Measurements from ENCODE around the gene JMJD1C. TPM values are rescaled to one million over a fixed set of nuclear protein-coding genes. Genes with fewer than 3 reads are reported as not detected.

JMJD1C gene
- total RNA-seq, 4 donors from 2014 or later = 41.6 to 77.8 (median 56.9) TPM

GRCh38 chr10:63255316-63255715, 210.5 kb downstream of the JMJD1C start:
- no peak for DNase-seq
- intact Hi-C loops (cut with DNase I) = no loop called here
- TF ChIP-seq POLR2A (IDR thresholded peaks at IDR 0.05) = no peak
- TF ChIP-seq, protein P1, sequence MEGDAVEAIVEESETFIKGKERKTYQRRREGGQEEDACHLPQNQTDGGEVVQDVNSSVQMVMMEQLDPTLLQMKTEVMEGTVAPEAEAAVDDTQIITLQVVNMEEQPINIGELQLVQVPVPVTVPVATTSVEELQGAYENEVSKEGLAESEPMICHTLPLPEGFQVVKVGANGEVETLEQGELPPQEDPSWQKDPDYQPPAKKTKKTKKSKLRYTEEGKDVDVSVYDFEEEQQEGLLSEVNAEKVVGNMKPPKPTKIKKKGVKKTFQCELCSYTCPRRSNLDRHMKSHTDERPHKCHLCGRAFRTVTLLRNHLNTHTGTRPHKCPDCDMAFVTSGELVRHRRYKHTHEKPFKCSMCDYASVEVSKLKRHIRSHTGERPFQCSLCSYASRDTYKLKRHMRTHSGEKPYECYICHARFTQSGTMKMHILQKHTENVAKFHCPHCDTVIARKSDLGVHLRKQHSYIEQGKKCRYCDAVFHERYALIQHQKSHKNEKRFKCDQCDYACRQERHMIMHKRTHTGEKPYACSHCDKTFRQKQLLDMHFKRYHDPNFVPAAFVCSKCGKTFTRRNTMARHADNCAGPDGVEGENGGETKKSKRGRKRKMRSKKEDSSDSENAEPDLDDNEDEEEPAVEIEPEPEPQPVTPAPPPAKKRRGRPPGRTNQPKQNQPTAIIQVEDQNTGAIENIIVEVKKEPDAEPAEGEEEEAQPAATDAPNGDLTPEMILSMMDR (IDR thresholded peaks at IDR 0.05) = no peak
- WGBS, 2 donors = 75 to 82% methylated on average over 4 of the region's 4 CpGs
- H3K9me3 ChIP-seq = no peaks in the 10 kb centered on the region
- no peaks in the 10 kb centered on the region for H3K27me3 ChIP-seq
- peaks cover 0 to 5% (median 0%) of the 10 kb centered on the region in 3 donors for H3K36me3 ChIP-seq
- H3K27ac ChIP-seq = peak overlapping the region in 2 of 4 donors; percentile 28 to 49
- H3K4me3 ChIP-seq = no peak overlapping the region
- H3K4me1 ChIP-seq = peaks cover 7 to 63% (median 33%) of the 10 kb centered on the region in 3 donors

GRCh38 chr10:63253040-63253439, 212.7 kb downstream of the JMJD1C start:
- no peak for TF ChIP-seq POLR2A (IDR thresholded peaks at IDR 0.05)
- TF ChIP-seq, protein P1 (IDR thresholded peaks at IDR 0.05) = no peak
- WGBS, 2 donors = 88 to 91% methylated on average over 4 of the region's 4 CpGs

GRCh38 chr10:63252095-63252762, 213.5 kb downstream of the JMJD1C start:
- H3K4me1 ChIP-seq = peaks cover 7 to 32% (median 13%) of the 10 kb centered on the region in 3 donors
- DNase-seq = no peak
- no peaks in the 10 kb centered on the region for H3K9me3 ChIP-seq
- peaks cover 0 to 19% (median 0%) of the 10 kb centered on the region in 3 donors for H3K36me3 ChIP-seq
- TF ChIP-seq POLR2A (IDR thresholded peaks at IDR 0.05) = no peak
- TF ChIP-seq, protein P1 (IDR thresholded peaks at IDR 0.05) = no peak
- H3K27me3 ChIP-seq = no peaks in the 10 kb centered on the region
- intact Hi-C loops (cut with DNase I) = no loop called here
- no peak overlapping the region for H3K27ac ChIP-seq
- no peak overlapping the region for H3K4me3 ChIP-seq

More at GRCh38 chr10:63253040-63253439, 212.7 kb downstream of the JMJD1C start:
- peaks cover 0 to 19% (median 0%) of the 10 kb centered on the region in 3 donors for H3K36me3 ChIP-seq
- H3K27ac ChIP-seq = no peak overlapping the region
- H3K4me1 ChIP-seq = peaks cover 7 to 40% (median 13%) of the 10 kb centered on the region in 3 donors
- DNase-seq = no peak
- no peaks in the 10 kb centered on the region for H3K9me3 ChIP-seq
- intact Hi-C loops (cut with DNase I) = no loop called here
- no peak overlapping the region for H3K4me3 ChIP-seq
- H3K27me3 ChIP-seq = no peaks in the 10 kb centered on the region

GRCh38 chr10:63250032-63250431, 215.7 kb downstream of the JMJD1C start:
- 86 to 100% methylated on average over 2 of the region's 2 CpGs for WGBS, 2 donors
- Histone ChIP-seq H3K9me3 (no peaks in the 10 kb centered on the region), H3K27ac (no peak overlapping the region), H3K27me3 (no peaks in the 10 kb centered on the region), H3K4me3 (no peak overlapping the region), H3K4me1 (peaks cover 0 to 10% (median 0%) of the 10 kb centered on the region in 3 donors), H3K36me3 (peaks cover 0 to 19% (median 0%) of the 10 kb centered on the region in 3 donors)
- no peak for DNase-seq
- no peak for TF ChIP-seq POLR2A (IDR thresholded peaks at IDR 0.05)
- TF ChIP-seq, protein P1 (IDR thresholded peaks at IDR 0.05) = no peak
- intact Hi-C loops (cut with DNase I) = no loop called here

- intact Hi-C loops (cut with DNase I) = no loop called here
- TF ChIP-seq POLR2A (IDR thresholded peaks at IDR 0.05) = no peak
- TF ChIP-seq, protein P1 (IDR thresholded peaks at IDR 0.05) = no peak
- WGBS, 2 donors = 78 to 92% methylated on average over 4 of the region's 4 CpGs
- Histone ChIP-seq H3K27me3 (no peaks in the 10 kb centered on the region), H3K36me3 (peaks cover 0 to 14% (median 0%) of the 10 kb centered on the region in 3 donors), H3K9me3 (no peaks in the 10 kb centered on the region), H3K4me3 (no peak overlapping the region), H3K27ac (no peak overlapping the region), H3K4me1 (peaks cover 0 to 8% (median 0%) of the 10 kb centered on the region in 3 donors)
- no peak for DNase-seq
Measured at GRCh38 chr10:63247771-63248170, 218.0 kb downstream of the JMJD1C start.
